Fibroblast of lung (primary cell): ENCODE results near the gene USH1C.

Experiments
- EZH2 ChIP-seq: IDR thresholded peaks from 2 replicates; pipeline ENCODE4 v1.5.1; 2012; ENCODE audit warnings: low read length, control low read depth, mild to moderate bottlenecking; ENCODE audit errors: missing control alignments
- TF ChIP-seq, protein P1 (sequence below), 2 donors: IDR thresholded peaks in 1 of 2; conservative IDR thresholded peaks in 1 of 2; 1 replicate in 1 of 2; 2 replicates in 1 of 2; pipeline ENCODE4 v1.5.1; 2011 to 2012; ENCODE audit warnings: low read length in 2 of 2, control low read depth in 1 of 2, inconsistent platforms in 1 of 2, low read depth in 1 of 2, mild to moderate bottlenecking in 1 of 2

DNA sequence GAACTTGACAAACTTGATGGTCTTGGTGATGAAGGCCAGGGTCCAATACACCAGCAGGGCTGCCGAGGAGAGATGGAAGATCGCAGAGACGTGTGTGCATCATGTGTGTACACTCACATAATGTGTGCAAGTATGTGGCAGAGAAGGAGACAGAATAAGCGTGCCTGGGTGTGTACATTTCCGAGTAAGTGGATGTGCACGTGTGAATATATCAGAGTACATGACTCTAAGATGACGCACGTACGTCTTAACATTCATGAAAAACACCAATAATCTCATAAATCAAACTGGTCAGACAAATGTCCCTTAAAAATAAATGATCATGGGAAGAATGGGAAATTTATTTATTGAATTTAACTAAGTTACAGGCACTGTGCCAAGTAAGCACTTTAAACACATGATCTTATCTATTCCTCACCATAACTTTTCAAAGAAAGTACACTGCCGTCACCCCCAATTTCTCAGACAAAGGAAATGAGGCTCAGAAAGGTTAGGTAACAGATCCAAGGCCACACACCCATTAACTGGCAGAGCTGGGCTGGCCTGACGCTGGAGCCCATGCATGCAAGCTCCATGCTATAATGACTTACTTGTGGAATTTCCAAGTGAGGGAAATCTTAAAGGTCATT lies 80.6 kb downstream of the USH1C start:
- no peak for TF ChIP-seq EZH2
- TF ChIP-seq, protein P1, sequence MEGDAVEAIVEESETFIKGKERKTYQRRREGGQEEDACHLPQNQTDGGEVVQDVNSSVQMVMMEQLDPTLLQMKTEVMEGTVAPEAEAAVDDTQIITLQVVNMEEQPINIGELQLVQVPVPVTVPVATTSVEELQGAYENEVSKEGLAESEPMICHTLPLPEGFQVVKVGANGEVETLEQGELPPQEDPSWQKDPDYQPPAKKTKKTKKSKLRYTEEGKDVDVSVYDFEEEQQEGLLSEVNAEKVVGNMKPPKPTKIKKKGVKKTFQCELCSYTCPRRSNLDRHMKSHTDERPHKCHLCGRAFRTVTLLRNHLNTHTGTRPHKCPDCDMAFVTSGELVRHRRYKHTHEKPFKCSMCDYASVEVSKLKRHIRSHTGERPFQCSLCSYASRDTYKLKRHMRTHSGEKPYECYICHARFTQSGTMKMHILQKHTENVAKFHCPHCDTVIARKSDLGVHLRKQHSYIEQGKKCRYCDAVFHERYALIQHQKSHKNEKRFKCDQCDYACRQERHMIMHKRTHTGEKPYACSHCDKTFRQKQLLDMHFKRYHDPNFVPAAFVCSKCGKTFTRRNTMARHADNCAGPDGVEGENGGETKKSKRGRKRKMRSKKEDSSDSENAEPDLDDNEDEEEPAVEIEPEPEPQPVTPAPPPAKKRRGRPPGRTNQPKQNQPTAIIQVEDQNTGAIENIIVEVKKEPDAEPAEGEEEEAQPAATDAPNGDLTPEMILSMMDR (conservative IDR thresholded peaks at IDR 0.05 in 1 of 2, IDR thresholded peaks at IDR 0.05 in 1 of 2; ENCODE audit: low read depth in 1 of 2, low read length in 2 of 2) = no peak
